Stomach (tissue), 4 donors: ENCODE measurements around the gene TSPAN32.

Experiments
- POLR2AphosphoS5 ChIP-seq, 3 donors: sonication (generic); formaldehyde crosslinking; IDR thresholded peaks; one replicate each; pipeline ENCODE4 v1.6.1; 2016; ENCODE audit warnings: antibody characterized with exemption in 3 of 3
- TF ChIP-seq, protein P1 (sequence below), 7 experiments: fragments of 450-650 bp in 4 of 7; fragments of 200-600 bp in 3 of 7; sonication (generic) in 3 of 7; IDR thresholded peaks; one replicate each; pipeline ENCODE4 v1.5.1; 2016 to 2019; ENCODE audit warnings: antibody characterized with exemption in 7 of 7, control low read depth in 2 of 7, mild to moderate bottlenecking in 1 of 7

DNA sequence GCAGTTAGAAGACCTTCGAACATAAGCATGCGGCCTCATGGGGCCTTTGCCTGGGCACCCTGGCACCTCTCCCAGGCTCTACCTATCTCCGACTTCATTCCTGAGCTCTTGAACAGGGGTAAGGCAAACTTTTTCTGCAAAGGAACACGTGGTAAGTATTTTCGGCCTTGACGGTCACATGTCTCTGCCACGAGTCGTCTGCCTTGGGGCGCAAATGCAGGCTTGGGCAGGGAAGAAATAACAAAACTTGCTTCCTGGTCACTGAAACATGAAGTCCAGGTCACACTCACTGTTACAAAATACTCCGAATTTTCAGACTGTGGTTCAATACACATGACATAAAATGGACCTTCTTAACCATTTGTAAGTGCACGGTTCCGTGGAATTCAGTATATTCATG is 28.0 kb upstream of the TSPAN32 start:
- TF ChIP-seq, protein P1, sequence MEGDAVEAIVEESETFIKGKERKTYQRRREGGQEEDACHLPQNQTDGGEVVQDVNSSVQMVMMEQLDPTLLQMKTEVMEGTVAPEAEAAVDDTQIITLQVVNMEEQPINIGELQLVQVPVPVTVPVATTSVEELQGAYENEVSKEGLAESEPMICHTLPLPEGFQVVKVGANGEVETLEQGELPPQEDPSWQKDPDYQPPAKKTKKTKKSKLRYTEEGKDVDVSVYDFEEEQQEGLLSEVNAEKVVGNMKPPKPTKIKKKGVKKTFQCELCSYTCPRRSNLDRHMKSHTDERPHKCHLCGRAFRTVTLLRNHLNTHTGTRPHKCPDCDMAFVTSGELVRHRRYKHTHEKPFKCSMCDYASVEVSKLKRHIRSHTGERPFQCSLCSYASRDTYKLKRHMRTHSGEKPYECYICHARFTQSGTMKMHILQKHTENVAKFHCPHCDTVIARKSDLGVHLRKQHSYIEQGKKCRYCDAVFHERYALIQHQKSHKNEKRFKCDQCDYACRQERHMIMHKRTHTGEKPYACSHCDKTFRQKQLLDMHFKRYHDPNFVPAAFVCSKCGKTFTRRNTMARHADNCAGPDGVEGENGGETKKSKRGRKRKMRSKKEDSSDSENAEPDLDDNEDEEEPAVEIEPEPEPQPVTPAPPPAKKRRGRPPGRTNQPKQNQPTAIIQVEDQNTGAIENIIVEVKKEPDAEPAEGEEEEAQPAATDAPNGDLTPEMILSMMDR (IDR thresholded peaks at IDR 0.05), result no peak
- no peak for TF ChIP-seq POLR2AphosphoS5 (IDR thresholded peaks at IDR 0.05)
